ENCODE measurements around the gene SEC23B.
"Not testable (repeated sequence)": the region's sequence is repeated elsewhere in the genome, so short reads cannot be mapped to it uniquely, and the experiment has no call there.

Gene SEC23B

DNA sequence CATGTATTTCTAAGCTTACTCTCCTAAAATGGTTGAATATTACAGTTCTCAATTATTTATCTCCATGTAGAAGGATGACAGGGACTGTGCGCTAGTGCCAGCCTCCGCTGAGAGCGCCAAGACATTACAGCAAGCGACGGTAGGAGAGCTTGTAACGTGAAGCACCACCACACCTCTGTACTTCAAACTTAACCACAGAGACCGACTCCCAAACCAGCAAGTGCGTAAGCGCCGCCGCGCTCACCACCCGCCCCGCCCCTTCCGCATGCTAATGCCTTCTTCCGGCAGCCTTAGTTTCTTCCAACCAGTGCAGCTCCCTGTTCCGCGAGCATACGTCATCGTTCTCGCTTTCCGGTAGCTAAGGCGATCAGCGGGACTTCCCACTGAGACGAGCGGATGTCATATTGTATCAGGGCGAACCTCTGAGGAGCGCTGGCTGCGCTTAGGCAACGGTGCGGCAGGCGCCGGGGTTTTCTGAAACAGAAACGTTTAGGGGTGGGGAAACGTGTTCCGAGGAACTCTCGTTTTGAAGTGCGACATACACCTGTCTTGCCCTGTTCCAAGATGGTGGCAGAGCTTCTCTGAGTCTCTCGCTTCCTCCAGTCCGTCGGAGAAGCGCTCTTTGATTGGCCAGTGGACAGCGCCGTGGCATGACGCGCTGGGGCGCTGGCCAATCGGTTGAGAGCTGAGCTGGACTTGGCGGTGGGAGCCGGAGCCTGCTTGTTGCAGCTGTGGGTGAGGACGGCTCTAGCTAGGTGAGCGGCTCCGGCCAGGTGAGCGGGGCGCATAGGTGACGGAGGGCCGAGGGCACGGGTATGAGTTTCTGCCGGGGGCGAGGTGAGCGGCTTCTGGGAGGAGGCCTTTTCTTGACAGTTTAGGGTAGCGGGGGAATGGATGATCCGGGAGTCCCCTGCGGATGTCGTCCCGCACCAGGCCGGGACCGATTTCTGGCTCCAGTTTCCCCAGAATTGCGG lies at the start of gene SEC23B:
SEC23B (plus strand) TSS at position 723 of the 974 bp plus-strand sequence. CDS start 2,896 bp downstream, outside the sequence.
- peak; percentile 97 for DNase-seq

GRCh38 chr20:18465536-18466200 lies 42.1 kb upstream of the SEC23B start:
- DNase-seq, result no peak

DNA sequence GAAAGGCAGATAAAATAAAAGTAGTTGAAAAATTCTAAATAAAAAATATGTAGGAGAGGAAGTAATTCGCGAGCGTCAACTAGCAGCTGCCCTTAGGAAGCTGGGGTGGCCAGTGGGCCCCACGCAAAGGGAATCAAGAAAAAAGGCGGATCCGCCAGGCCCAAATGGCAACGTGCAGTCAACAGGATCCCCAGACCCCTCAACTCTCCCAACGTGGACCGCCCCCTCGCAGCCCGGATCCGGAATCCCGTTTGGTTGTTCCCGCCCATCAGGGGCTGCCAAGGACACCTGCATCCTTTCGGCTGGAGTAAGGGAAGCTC lies 41.2 kb upstream of the SEC23B start:
- DNase-seq, result no peak

GRCh38 chr20:18466894-18467730 lies 40.6 kb upstream of the SEC23B start, which contains the start of the genes DZANK1 and POLR3F:
Gene DZANK1, minus strand, starts transcription at chr20:18467030. Its CDS starts 1,672 bp downstream, at chr20:18465358.
Gene POLR3F, plus strand, starts transcription at chr20:18467390. Its CDS starts 117 bp downstream, at chr20:18467507.
- DNase-seq, result peak; percentile 91

DNA sequence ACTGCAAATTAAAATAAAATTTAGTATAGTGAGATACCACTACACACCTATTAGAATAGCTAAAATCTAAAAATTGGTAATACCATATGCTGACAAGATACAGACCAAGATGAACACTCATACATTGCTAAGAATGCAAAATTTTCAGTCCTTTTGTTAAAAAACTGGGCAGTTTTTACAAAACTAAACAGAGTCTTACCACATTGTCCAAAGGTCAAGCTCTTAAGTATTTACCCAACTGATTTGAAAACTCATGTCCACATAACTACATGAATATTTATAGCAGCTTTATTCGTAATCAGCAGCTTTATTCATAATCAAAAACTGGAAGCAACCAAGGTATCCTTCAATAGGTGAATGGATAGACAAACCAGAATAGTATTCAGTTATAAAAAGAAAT lies 30.5 kb upstream of the SEC23B start:
- DNase-seq, result no peak

DNA sequence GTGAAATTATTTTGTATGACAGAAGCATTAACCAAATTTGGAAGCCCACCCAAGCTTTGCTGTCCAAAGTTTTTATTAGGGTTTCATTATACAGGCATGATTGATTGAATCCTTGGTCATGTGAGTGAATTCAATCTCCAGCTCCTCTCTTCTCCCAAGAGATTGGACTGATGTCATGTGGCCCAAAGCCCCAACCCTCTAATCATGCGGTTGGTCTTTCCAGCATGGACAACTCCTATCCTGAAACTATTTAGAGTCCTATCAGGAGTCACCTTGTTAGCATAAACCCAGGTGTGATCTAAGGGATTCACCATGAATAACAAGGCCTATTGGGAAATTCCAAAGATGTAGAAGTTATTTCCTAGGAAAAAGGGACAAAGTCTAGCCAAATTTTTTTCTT lies 29.9 kb upstream of the SEC23B start:
- no peak for DNase-seq

DNA sequence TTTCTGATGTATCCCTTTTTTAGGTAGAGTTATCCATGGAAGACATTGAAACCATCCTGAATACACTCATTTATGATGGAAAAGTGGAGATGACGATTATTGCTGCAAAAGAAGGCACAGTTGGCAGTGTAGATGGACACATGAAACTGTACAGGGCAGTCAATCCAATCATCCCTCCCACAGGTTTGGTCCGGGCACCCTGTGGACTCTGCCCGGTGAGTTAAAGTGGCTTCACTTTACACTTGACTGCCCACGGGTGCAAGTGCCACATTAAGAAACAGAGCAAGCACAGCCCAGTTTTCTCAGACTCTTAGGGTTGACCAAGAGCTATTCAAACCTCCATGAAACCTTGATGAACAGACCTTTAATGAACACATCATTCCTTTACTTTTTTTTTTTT lies 26.1 kb upstream of the SEC23B start:
- no peak for DNase-seq

DNA sequence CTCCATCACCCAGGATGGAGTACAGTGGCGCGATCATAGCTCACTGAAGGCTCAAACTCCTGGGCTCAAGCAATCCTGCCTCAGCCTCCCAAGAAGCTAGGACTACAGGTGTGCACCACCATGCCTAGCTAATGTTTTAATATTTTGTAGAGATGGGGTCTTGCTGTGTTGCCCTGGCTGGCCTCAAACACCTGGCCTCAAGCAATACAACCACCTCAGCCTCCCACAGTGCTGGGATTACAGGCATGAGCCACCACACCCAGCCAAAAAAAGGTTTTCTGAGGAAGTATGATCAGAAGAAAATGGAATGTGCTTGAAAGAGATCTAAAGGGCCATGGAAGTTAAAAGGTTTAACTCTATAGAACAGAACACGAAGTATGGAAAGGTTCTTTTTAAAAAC lies 19.4 kb upstream of the SEC23B start:
- no peak for DNase-seq

DNA sequence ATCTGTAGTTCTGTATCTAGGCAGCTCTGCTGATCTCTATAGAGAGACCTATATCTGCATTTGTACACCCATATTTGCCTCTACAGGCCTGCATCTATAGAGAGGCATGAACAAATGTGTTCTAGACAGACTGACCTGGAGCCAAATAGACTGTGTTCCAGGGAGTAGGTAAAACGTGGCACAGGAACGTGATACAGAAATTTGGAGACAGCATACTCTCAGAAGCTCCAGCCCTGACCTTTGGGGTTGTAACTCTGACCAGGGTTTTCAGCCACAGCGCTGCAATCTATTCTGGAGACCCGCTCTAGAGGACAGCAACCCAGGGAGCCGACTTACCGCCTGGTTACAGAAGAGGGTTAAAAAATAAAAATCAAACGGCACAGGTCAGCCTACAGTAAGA lies 11.7 kb upstream of the SEC23B start:
- no peak for DNase-seq

- peak; percentile 60 for DNase-seq
Measured at GRCh38 chr20:18496740-18497592, 10.8 kb upstream of the SEC23B start, which contains the start of gene RBBP9. Gene RBBP9, minus strand, starts transcription at chr20:18497225. Its CDS starts 58 bp downstream, at chr20:18497167.

DNA sequence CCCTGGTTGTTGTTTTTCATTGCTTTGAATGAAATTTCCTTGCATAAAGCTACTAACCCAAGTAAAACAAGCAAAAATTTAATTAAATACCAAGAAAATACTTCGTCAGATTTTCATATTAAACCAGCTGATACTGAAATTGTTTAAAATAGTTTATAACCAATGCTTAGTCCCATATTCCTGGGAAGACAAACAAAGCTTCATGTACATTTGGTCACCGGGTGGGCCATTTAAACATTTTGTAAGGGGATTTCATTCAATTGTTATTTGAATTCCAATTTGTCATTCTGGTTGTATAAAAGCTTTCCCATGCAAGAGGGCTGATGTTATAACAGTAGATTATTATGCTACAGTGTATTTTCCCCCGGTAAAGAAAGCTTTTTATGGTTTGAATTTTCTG lies 10.1 kb upstream of the SEC23B start:
- no peak for DNase-seq

- DNase-seq, result not testable (repeated sequence)
Measured at GRCh38 chr20:18501672-18502071, 6.1 kb upstream of the SEC23B start.

GRCh38 chr20:18504479-18505060 lies 3.2 kb upstream of the SEC23B start:
- no peak for DNase-seq

- DNase-seq, result no peak
Measured at GRCh38 chr20:18506744-18507143, 996 bp upstream of the SEC23B start.

DNA sequence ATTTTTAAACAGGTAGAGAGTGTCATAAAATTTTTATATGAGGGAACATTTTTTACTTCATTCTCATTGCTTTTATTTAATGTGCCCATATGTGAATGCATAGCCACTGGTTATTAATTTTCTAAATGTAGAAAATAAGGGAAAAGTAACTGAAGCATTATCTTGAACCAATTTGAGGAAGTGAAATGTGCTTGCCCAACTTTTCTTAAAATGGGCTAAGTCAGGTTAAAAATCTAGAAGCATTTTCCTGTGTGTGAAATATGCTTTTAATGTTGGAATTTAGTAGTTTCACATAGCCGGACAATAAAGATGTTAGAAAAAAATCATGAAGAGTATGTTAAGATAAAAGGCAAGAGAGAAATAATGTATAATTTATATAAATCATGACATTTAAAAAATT lies 3.8 kb downstream of the SEC23B start:
- no peak for DNase-seq

- no peak for DNase-seq
Measured at GRCh38 chr20:18513208-18513607, 5.5 kb downstream of the SEC23B start.

DNA sequence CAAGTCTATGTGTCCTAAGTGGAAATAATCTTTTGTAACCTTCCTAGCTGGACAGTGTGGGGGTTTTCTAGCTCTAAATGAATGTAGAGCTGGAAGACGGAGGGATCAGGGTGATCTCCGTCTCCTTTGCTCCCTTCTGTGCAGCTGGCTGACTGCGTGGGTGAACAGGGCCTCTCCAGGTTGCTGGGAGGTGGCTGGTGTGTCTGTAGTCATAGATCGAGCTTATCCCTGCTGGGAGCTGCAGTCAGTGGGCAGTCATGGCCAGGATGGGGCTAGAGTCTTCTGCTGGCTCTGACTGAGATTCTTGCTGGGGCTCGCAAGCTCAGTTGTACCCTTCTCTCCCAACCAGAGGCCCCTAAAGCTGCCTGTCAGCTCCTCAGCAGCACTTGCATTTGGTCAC lies 6.4 kb downstream of the SEC23B start:
- no peak for DNase-seq

DNA sequence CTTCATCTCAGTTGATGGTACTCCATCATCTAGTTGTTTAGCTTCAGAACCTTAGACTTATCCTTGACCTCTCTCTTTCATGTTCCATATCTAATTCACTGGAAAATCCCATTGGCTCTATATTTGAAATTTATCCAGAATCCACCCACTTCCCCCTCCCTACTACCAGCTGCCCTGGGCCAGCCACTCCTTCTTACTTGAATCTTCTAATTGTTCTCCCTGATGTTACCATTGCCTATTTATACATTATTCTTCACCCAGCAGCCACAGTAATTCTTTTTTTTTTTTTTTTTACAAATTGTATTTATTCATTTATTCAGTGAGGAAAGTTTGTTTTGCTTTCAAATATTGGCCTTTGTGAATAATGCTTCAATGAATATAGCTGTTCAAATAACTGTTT lies 8.2 kb downstream of the SEC23B start:
- DNase-seq, result no peak

DNA sequence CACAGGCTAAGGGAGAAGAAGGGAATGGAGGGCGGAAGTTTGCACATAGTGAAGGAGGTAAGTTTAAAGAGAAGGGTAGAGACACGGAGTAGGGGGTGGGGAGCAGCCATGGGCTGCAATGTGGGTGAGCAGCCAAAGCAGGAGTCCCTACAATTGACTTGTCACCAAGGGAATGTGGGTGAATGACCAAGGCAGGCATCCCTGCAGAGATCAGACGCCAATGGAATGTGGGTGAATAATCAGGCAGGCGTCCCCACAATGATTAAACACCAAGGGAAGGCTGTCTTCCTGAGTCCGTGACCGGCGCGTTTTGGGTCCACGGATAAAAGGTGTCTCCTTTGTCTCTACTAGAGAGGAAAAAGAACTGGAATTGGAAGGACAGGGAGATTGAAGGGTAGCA lies 14.3 kb downstream of the SEC23B start:
- DNase-seq, result not testable (repeated sequence)

GRCh38 chr20:18523066-18523465 lies 15.3 kb downstream of the SEC23B start:
- no peak for DNase-seq

GRCh38 chr20:18524646-18525045 lies 16.9 kb downstream of the SEC23B start:
- no peak for DNase-seq

GRCh38 chr20:18526761-18527160 lies 19.0 kb downstream of the SEC23B start:
- DNase-seq, result not testable (repeated sequence)

Data from stimulated activated naive CD4-positive, alpha-beta T cell treated with Interleukin-2 at 50 U/mL for 16 hours (primary cell).